Astrocyte of the spinal cord (primary cell): ENCODE measurements around the gene MINDY1.
A peak's percentile ranks its signal among the peaks of the same experiment; 100 is the strongest.

Experiments
- DNase-seq: peaks from one replicate; pipeline ENCODE4 v3.0.0; 2011; ENCODE audit warnings: low read depth, low spot score
- H3K4me3 ChIP-seq: 2 replicates; pipeline ENCODE4 v1.5.1; 2011; ENCODE audit warnings: low read depth, mild to moderate bottlenecking, low read length, moderate library complexity
- in situ Hi-C: cut with HindIII; loops from 2 replicates; pipeline ENCODE4 v1.10.0; 2017; ENCODE audit warnings: low sequenced_read_pairs
- TF ChIP-seq, protein P1 (sequence below): IDR thresholded peaks from 2 replicates; pipeline ENCODE4 v1.5.1; 2012; ENCODE audit warnings: low read depth, mild to moderate bottlenecking, low read length, inconsistent platforms

MINDY1 gene

DNA sequence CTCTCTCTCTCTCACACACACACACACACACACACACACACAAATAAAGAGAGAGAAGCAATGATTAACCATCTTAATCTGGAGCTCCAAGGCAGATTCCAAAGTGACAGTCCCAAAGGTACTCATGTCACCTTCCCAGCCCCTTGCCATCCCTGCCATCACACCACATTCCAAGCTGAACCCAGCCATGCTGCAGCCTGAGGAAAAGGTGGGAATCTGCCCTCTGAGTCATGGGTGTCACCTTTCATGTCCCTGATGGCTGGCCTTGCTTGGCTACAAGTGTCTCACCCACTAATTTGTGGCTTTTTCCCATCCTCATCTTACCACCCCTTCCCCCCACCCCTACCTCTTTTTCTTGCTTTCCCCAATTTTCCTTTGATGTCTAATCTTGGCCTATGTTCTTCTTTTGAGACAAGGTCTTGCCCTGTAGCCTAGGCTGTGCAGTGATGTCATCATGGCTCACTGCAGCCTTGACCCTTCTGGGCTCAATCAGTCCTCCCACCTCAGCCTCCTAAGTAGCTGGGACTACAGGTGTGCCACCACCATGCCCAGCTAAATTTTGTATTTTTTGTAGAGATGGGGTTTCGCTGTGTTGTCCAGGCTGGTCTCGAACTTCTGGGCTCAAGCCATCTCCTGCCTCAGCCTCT lies 21.4 kb downstream of the MINDY1 start:
- no peak for DNase-seq
- in situ Hi-C loops, result no loop called here
- TF ChIP-seq, protein P1, sequence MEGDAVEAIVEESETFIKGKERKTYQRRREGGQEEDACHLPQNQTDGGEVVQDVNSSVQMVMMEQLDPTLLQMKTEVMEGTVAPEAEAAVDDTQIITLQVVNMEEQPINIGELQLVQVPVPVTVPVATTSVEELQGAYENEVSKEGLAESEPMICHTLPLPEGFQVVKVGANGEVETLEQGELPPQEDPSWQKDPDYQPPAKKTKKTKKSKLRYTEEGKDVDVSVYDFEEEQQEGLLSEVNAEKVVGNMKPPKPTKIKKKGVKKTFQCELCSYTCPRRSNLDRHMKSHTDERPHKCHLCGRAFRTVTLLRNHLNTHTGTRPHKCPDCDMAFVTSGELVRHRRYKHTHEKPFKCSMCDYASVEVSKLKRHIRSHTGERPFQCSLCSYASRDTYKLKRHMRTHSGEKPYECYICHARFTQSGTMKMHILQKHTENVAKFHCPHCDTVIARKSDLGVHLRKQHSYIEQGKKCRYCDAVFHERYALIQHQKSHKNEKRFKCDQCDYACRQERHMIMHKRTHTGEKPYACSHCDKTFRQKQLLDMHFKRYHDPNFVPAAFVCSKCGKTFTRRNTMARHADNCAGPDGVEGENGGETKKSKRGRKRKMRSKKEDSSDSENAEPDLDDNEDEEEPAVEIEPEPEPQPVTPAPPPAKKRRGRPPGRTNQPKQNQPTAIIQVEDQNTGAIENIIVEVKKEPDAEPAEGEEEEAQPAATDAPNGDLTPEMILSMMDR, result no peak
- no peak overlapping the region for H3K4me3 ChIP-seq

DNA sequence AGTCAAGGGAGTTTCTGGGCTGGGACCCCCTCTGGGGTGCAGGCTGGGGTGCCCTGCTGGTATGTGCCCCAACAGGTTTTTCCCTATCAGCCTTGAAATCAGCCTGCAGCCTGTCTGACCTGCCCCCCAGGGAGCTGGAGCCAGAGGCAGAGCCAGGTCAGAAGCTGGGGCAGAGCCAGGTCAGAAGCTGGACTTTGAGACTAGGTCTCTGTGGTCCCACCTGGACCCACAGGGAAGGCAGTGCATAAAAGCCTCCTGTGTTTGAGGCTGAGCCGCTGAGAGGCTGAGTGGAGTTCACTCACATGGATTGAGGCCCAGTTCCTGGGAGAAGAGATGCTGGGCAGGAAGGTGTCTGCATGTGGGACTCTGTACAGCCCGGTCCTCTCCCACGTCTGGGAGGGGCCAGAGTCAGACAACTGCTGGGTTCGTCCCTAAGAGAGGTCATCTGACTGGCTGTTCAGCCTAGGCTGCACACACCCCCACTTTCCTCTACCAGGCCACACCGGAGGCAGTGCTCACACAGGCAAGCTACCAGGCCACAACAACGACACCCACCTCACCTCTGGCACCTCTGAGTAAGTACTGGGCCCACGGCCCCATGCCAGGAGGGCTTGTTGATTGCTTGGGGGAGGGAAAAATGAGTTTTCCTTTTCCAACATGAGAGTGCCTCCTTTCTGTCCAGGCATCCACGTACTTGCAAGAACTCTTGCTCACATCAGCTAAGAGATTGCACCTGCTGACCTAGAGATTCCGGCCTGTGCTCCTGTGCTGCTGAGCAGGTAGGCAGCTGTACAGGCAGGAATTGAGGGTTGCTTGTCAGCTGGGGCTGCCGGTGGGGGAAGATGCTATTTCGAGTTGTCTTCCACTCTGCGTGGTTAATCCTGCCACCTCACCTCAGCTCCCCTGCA lies 24.6 kb downstream of the MINDY1 start, which contains the start of gene ANXA9:
Gene ANXA9, plus strand, starts transcription at position 488 of the 908 bp plus-strand sequence. CDS start 814 bp downstream, outside the sequence.
- no peak within 1 kb of the TSS for H3K4me3 ChIP-seq
- no peak for DNase-seq
- TF ChIP-seq, protein P1, result no peak
- in situ Hi-C loops, result no loop called here

DNA sequence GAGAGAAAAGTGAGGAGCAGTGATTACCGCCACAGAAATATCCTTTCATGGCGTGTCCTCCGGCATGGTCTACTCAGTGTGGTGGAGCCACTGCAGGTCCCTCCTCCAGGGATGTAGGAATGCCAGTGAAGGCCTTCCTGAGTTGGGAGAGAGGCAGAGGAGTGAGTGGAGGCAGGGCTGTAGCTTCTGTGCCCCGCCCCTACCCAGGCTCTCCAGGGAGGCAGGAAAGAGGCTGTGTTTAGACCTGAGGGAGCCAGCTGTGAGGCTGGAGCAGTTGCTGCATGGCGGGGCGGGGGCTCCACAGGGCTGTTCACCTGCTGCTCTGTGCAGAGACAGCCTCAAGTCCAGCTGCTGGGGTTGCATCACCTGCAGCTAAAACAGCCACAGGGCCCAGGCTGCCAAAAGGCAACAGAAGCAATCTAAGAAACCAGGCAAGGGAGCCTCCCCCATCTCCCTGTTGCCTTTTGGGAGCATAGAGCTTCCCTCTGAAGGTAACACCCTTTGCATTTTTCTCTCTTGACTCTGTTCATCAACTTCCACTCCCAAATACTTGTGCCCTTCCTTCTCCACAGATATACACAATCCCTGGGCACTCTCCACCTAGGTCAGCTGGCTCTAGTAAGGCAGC lies 25.4 kb downstream of the MINDY1 start:
- H3K4me3 ChIP-seq, result no peak overlapping the region
- no peak for DNase-seq
- TF ChIP-seq, protein P1, result no peak
- in situ Hi-C loops, result no loop called here

DNA sequence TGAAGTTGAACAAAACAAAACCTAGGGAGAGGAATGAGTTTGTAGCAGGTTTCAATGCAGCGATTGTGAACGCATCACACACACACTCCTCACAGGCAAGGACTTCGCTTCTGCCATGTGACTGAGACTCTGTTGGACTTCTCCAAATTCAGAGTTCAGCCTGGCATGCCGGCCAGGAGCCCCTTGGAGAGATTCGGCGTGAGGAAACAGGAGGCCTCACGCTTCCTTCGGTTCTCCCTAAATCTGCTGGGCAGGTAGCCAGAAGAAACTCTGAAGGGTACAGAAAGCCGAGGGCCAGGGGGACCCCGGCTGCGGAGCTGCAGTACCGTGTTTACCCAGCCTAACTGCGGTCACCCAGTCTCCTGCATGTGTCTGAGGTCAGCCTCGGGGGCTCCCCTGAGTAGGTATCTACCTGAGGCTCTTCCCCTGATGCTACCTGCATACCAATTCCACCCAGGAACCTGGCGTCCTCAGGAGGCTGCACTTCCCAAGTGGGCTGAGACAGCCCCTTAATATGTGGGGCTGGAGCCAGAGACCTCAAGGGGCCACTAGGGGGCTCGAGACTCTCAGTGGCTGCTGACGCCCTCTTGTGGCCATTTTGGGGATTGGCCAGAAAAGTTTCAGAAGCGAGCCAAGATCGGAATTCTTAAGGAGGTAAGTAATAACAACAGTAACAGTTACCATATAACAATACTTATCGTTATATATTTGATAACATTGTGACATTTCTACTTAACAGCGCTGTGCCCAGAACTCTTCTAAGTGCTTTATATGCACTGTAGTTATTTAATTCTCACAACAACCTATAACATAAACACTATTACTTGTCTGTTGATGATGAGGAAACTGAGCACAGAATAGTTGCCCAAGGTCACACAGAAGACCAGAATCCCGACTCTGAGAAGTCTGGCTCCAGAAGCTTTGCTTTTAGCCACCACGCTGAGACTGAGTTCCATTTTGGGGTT lies 27.3 kb downstream of the MINDY1 start:
- peak; percentile 92 for DNase-seq
- in situ Hi-C loops, result no loop called here
- TF ChIP-seq, protein P1, result peak; percentile 100
- H3K4me3 ChIP-seq, result no peak overlapping the region

DNA sequence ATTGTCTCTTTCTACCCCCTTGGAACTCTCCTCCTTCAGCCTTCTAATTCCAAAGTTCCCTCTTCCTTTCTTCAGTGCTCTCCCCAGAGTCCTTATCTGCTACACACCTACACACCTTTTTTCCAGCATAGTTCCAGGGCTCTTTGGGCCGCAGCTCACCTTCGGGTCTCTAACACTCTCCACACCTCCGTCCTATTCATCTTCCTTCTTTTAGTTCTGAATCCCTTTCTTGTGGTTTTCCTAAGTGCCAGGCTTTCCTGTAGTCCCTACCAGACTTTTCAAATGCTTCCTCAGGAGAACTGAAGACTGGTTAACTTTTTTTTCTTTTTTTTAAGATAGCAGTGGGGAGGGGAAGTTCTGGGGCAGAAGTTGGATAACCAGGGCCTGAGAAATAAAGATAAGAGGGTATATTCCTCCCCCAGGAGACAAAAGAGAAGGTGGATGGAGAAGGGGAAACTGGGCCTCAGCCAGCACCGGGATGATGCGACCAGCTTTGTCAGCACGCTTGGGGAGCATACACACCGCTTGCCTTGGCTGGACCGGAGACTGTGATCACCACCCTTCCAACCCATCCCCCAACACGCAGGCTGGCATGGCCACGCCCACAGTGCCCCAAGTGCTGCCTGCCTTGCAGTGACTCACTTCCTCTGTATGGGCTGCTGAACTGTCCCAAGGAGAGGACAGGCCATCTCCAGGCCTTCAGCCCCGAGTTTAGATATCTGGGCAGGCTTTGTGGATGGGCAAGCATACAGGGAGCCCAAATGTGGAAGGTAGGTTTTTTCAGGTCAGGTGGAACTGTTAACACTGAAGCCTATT lies 29.6 kb downstream of the MINDY1 start:
- DNase-seq, result no peak
- in situ Hi-C loops, result no loop called here
- no peak overlapping the region for H3K4me3 ChIP-seq
- TF ChIP-seq, protein P1, result no peak
